H9 (cell line): Measurements from ENCODE around the gene AACS. TPM values are rescaled to one million over a fixed set of nuclear protein-coding genes. Genes with fewer than 3 reads are reported as not detected.

ENCODE experiments used
- DNase-seq: peaks from one replicate; pipeline ENCODE4 v3.0.0-alpha.2; 2017
- H2AFZ ChIP-seq: one replicate; pipeline ENCODE4 v1.6.1; 2013; ENCODE audit warnings: mild to moderate bottlenecking, low read length, control low read depth, moderate library complexity
- H2AK5ac ChIP-seq: 2 replicates; pipeline ENCODE4 v1.6.1; 2013; ENCODE audit warnings: low read length, control low read depth, mixed read lengths; ENCODE audit not compliant: insufficient read length
- H2BK120ac ChIP-seq: one replicate; pipeline ENCODE4 v1.6.1; 2013; ENCODE audit warnings: low read depth, mild to moderate bottlenecking, low read length, control low read depth, inconsistent platforms; ENCODE audit not compliant: poor library complexity, severe bottlenecking
- H2BK12ac ChIP-seq: 2 replicates; pipeline ENCODE4 v1.6.1; 2013; ENCODE audit warnings: low read length, control low read depth, mixed read lengths, low read depth; ENCODE audit not compliant: insufficient read length
- H2BK15ac ChIP-seq: 2 replicates; pipeline ENCODE4 v1.6.1; 2013; ENCODE audit warnings: low read depth, low read length, control low read depth
- H2BK20ac ChIP-seq: one replicate; pipeline ENCODE4 v1.6.1; 2013; ENCODE audit warnings: low read depth, mild to moderate bottlenecking, low read length, control low read depth, inconsistent platforms; ENCODE audit not compliant: poor library complexity, severe bottlenecking
- H2BK5ac ChIP-seq: 2 replicates; pipeline ENCODE4 v1.6.1; 2013; ENCODE audit warnings: low read length, control low read depth, mixed read lengths; ENCODE audit not compliant: insufficient read length
- H3K14ac ChIP-seq: 2 replicates; pipeline ENCODE4 v1.6.1; 2013; ENCODE audit warnings: low read length, control low read depth; ENCODE audit not compliant: insufficient read depth
- H3K18ac ChIP-seq: 2 replicates; pipeline ENCODE4 v1.6.1; 2013; ENCODE audit warnings: low read depth, mild to moderate bottlenecking, mixed read lengths, low read length, control low read depth; ENCODE audit not compliant: insufficient read length
- H3K23ac ChIP-seq: 2 replicates; pipeline ENCODE4 v1.6.1; 2013; ENCODE audit warnings: low read length, control low read depth, mixed read lengths, low read depth; ENCODE audit not compliant: insufficient read length
- H3K23me2 ChIP-seq: 2 replicates; pipeline ENCODE4 v1.6.1; 2013; ENCODE audit warnings: low read depth, mild to moderate bottlenecking, mixed read lengths, low read length, control low read depth; ENCODE audit not compliant: insufficient read length, poor library complexity, severe bottlenecking
- H3K27ac ChIP-seq: 2 replicates; pipeline ENCODE4 v1.5.1; 2013; ENCODE audit warnings: low read length, control low read depth, mixed read lengths, low read depth; ENCODE audit not compliant: insufficient read length
- H3K27me3 ChIP-seq: 2 replicates; pipeline ENCODE4 v1.6.1; 2013; ENCODE audit warnings: low read length, control low read depth, inconsistent platforms; ENCODE audit not compliant: insufficient read depth
- H3K4ac ChIP-seq: 2 replicates; pipeline ENCODE4 v1.6.1; 2013; ENCODE audit warnings: low read depth, mild to moderate bottlenecking, control low read depth, inconsistent platforms, low read length, moderate library complexity
- H3K4me1 ChIP-seq: 2 replicates; pipeline ENCODE4 v1.6.1; 2013; ENCODE audit warnings: low read length, control low read depth, inconsistent platforms; ENCODE audit not compliant: insufficient read depth
- H3K4me2 ChIP-seq: 2 replicates; pipeline ENCODE4 v1.6.1; 2013; ENCODE audit warnings: low read length, control low read depth, mixed read lengths; ENCODE audit not compliant: insufficient read length, insufficient read depth
- H3K56ac ChIP-seq: 2 replicates; pipeline ENCODE4 v1.6.1; 2013; ENCODE audit warnings: low read depth, mild to moderate bottlenecking, mixed read lengths, low read length, control low read depth; ENCODE audit not compliant: insufficient read length
- H3K79me1 ChIP-seq: 2 replicates; pipeline ENCODE4 v1.6.1; 2013; ENCODE audit warnings: low read depth, mild to moderate bottlenecking, moderate library complexity, low read length, control low read depth, inconsistent platforms; ENCODE audit not compliant: insufficient read depth, poor library complexity, severe bottlenecking
- H3K79me2 ChIP-seq: 2 replicates; pipeline ENCODE4 v1.6.1; 2013; ENCODE audit warnings: low read length, control low read depth, inconsistent platforms; ENCODE audit not compliant: insufficient read depth
- H3K9ac ChIP-seq: 2 replicates; pipeline ENCODE4 v1.6.1; 2013; ENCODE audit warnings: low read length, control low read depth, mixed read lengths; ENCODE audit not compliant: insufficient read length; ENCODE audit errors: extremely low read depth
- H3K9me3 ChIP-seq: one replicate; pipeline ENCODE4 v1.6.1; 2013; ENCODE audit warnings: low read depth, low read length, inconsistent platforms; ENCODE audit not compliant: control insufficient read depth
- H3T11ph ChIP-seq: one replicate; pipeline ENCODE4 v1.6.1; 2013; ENCODE audit warnings: mild to moderate bottlenecking, low read length, control low read depth, inconsistent platforms
- H4K20me1 ChIP-seq: one replicate; pipeline ENCODE4 v1.6.1; 2013; ENCODE audit not compliant: control insufficient read depth, insufficient read length, insufficient read depth
- H4K5ac ChIP-seq: 2 replicates; pipeline ENCODE4 v1.6.1; 2013; ENCODE audit warnings: low read depth, mild to moderate bottlenecking, mixed read lengths, low read length, control low read depth; ENCODE audit not compliant: insufficient read length
- H4K8ac ChIP-seq: replicated peaks from 2 replicates; pipeline ENCODE4 v1.6.1; 2013; ENCODE audit warnings: low read length, control low read depth, mixed read lengths, low read depth; ENCODE audit not compliant: insufficient read length
- H4K91ac ChIP-seq: 2 replicates; pipeline ENCODE4 v1.6.1; 2013; ENCODE audit warnings: low read depth, mild to moderate bottlenecking, moderate library complexity, mixed read lengths, low read length, control low read depth; ENCODE audit not compliant: insufficient read length
- H3K27ac Mint-ChIP-seq, 3 experiments: 2 replicates in 2 of 3; 3 replicates in 1 of 3; pipeline ENCODE4 v1.8.0; 2020 to 2021; ENCODE audit warnings: mixed read lengths in 3 of 3, mild to moderate bottlenecking in 1 of 3, moderate library complexity in 1 of 3
- H3K27me3 Mint-ChIP-seq: 2 replicates; pipeline ENCODE4 v1.8.0; 2021; ENCODE audit warnings: low read depth, mild to moderate bottlenecking, moderate library complexity, mixed read lengths
- H3K36me3 Mint-ChIP-seq, 3 experiments: 2 replicates in 2 of 3; 3 replicates in 1 of 3; pipeline ENCODE4 v1.8.0; 2020 to 2021; ENCODE audit warnings: low read depth in 3 of 3, mixed read lengths in 3 of 3; ENCODE audit not compliant: insufficient read depth in 1 of 3
- H3K4me1 Mint-ChIP-seq, 2 experiments: 2 replicates each; pipeline ENCODE4 v1.8.0; 2020; ENCODE audit warnings: mixed read lengths in 2 of 2
- H3K4me3 Mint-ChIP-seq, 2 experiments: 2 replicates in 1 of 2; 3 replicates in 1 of 2; pipeline ENCODE4 v1.8.0; 2020 to 2021; ENCODE audit warnings: mild to moderate bottlenecking in 2 of 2, mixed read lengths in 2 of 2, moderate library complexity in 1 of 2
- H3K9me3 Mint-ChIP-seq, 2 experiments: 2 replicates in 1 of 2; 3 replicates in 1 of 2; pipeline ENCODE4 v1.8.0; 2020; ENCODE audit warnings: mild to moderate bottlenecking in 2 of 2, mixed read lengths in 2 of 2, moderate library complexity in 1 of 2
- CTCF ChIP-seq: fragments of 200-600 bp; sonication (generic); conservative IDR thresholded peaks from 3 replicates; pipeline ENCODE4 v1.8.0; 2021; ENCODE audit warnings: antibody characterized with exemption, mild to moderate bottlenecking
- WGBS: extraction: QIAGEN DNeasy Blood & Tissue Kit; methylation state at CpG from one replicate; pipeline ENCODE4 v1.1.7; 2013; ENCODE audit warnings: missing lambda C conversion rate, low lambda C conversion rate, mixed read lengths; ENCODE audit not compliant: insufficient read length; ENCODE audit errors: extremely low coverage; 5-methylcytosine and 5-hydroxymethylcytosine counted together
- total RNA-seq: library from RNA; stranded (reverse); gene quantifications from 2 replicates; pipeline ENCODE4 v1.2.1, GENCODE V29; 2021

Gene AACS
- total RNA-seq, 1 experiment from 2014 or later, result 35.0 TPM

- Histone ChIP-seq H3K9me3 (no peaks in the 10 kb centered on the region), H3K18ac (no peak overlapping the region), H3K23me2 (no peaks in the 10 kb centered on the region), H3K27me3 (no peaks in the 10 kb centered on the region), H3K56ac (no peak overlapping the region), H2BK120ac (no peak overlapping the region), H3K79me2 (no peaks in the 10 kb centered on the region), H3K4me1 (no peaks in the 10 kb centered on the region), H2BK12ac (no peak overlapping the region), H3K9ac (no peak overlapping the region), H3K23ac (no peak overlapping the region), H2BK15ac (no peak overlapping the region), H3K14ac (no peak overlapping the region), H2BK20ac (no peak overlapping the region), H4K91ac (no peak overlapping the region), H4K8ac (no peak overlapping the region), H3T11ph (no peak overlapping the region), H3K27ac (no peak overlapping the region), H4K5ac (no peak overlapping the region), H4K20me1 (no peaks in the 10 kb centered on the region), H2AFZ (no peak overlapping the region), H2AK5ac (no peak overlapping the region), H2BK5ac (no peak overlapping the region), H3K4me2 (no peak overlapping the region), H3K79me1 (no peaks in the 10 kb centered on the region), H3K4ac (no peak overlapping the region)
- no peaks in the 10 kb centered on the region for H3K27me3 Mint-ChIP-seq
- no peaks in the 10 kb centered on the region for H3K9me3 Mint-ChIP-seq
- H3K4me3 Mint-ChIP-seq, result no peak overlapping the region
- WGBS, result 100% methylated on average over 2 of the region's 9 CpGs
- TF ChIP-seq CTCF, result no peak
- no peaks in the 10 kb centered on the region for H3K4me1 Mint-ChIP-seq
- no peak for DNase-seq
- peak overlapping the region in 1 of 3 experiments; percentile 25; a peak in 1 of 7 replicates for H3K27ac Mint-ChIP-seq
- peaks cover 19 to 35% (median 23%) of the 10 kb centered on the region in 3 experiments for H3K36me3 Mint-ChIP-seq
Observed at GRCh38 chr12:125025606-125026235, 39.5 kb upstream of the AACS start.
